Right lobe of liver (tissue), 6 donors: ENCODE data around the gene RPL37A. TPM values are rescaled to one million over a fixed set of nuclear protein-coding genes. Genes with fewer than 3 reads are reported as not detected.

Source experiments
- ATAC-seq, 4 donors: fragments of 200-7000 bp; cut with Tn5 transposase; one replicate each; pipeline ENCODE4 v1.9.1; 2020; ENCODE audit warnings: mild to moderate bottlenecking in 4 of 4, moderate library complexity in 4 of 4
- DNase-seq, 3 donors: peaks; one replicate each; pipeline ENCODE4 v3.0.0-alpha.2; 2020
- H3K27ac ChIP-seq, 3 donors: fragments of 200-600 bp; one replicate each; pipeline ENCODE4 v1.8.0; 2022
- H3K27me3 ChIP-seq, 2 donors: fragments of 200-600 bp; one replicate each; pipeline ENCODE4 v1.8.0; 2022
- H3K36me3 ChIP-seq, 4 donors: fragments of 200-600 bp; sonication (generic) in 1 of 4; one replicate each; pipeline versions ENCODE4 v1.5.1 to v1.8.0; 2017 to 2022; ENCODE audit warnings: control low read depth in 1 of 4
- H3K4me1 ChIP-seq, 4 donors: fragments of 200-600 bp; sonication (generic) in 1 of 4; one replicate each; pipeline versions ENCODE4 v1.5.1 to v1.8.0; 2017 to 2022; ENCODE audit warnings: control low read depth in 1 of 4
- H3K4me3 ChIP-seq, 3 donors: fragments of 200-600 bp; one replicate each; pipeline ENCODE4 v1.8.0; 2022
- H3K9me3 ChIP-seq, 4 donors: fragments of 200-600 bp; sonication (generic) in 1 of 4; one replicate each; pipeline versions ENCODE4 v1.5.1 to v1.8.0; 2017 to 2022; ENCODE audit warnings: control low read depth in 1 of 4
- POLR2A ChIP-seq: fragments of 450-650 bp; IDR thresholded peaks from one replicate; pipeline ENCODE4 v1.6.1; 2017; ENCODE audit warnings: antibody characterized with exemption, mild to moderate bottlenecking
- WGBS: methylation state at CpG from one replicate; pipeline ENCODE4 v1.1.6; 2018; ENCODE audit warnings: low coverage, low lambda C conversion rate; ENCODE audit not compliant: insufficient coverage; ENCODE audit errors: missing lambda C conversion rate; 5-methylcytosine and 5-hydroxymethylcytosine counted together
- intact Hi-C, 2 donors: fragments of 100-400 bp; cut with DNase I; formaldehyde crosslinking; loops; one replicate each; pipeline versions ENCODE4 v1.11.2 to v1.14.1; 2022
- total RNA-seq, 6 experiments: library from RNA; depleted of rRNA in 2 of 6; stranded (reverse); fragments of >200 nt in 2 of 6; fragmentation: NEBNext Ultra II Directional in 3 of 6; extraction: Animal tissue kit (Norgen Biotek cat#: 25700) in 3 of 6; gene quantifications; one replicate each; pipeline versions ENCODE4 v1.1.0 to v1.2.4, GENCODE V29; 2016 to 2023
- TF ChIP-seq, protein P1 (sequence below), 4 donors: fragments of 200-600 bp in 3 of 4; fragments of 450-650 bp in 1 of 4; IDR thresholded peaks; one replicate each; pipeline versions ENCODE4 v1.5.1 to v1.8.0; 2016 to 2022; ENCODE audit warnings: antibody characterized with exemption in 4 of 4, mild to moderate bottlenecking in 2 of 4
- donor health status: DM: no; HTN: yes; CAD: no.
- donor health status: DM: no; HTN: no; CAD: no.
- donor health status: DM: no; HTN: no; CAD: no.
- donor health status: DM: no; HTN: yes; CAD: no.
- donor health status: DM: no; HTN: yes; CAD: no.

RPL37A gene
- total RNA-seq, 6 experiments from 2014 or later, result 383 to 894 (median 710) TPM

DNA sequence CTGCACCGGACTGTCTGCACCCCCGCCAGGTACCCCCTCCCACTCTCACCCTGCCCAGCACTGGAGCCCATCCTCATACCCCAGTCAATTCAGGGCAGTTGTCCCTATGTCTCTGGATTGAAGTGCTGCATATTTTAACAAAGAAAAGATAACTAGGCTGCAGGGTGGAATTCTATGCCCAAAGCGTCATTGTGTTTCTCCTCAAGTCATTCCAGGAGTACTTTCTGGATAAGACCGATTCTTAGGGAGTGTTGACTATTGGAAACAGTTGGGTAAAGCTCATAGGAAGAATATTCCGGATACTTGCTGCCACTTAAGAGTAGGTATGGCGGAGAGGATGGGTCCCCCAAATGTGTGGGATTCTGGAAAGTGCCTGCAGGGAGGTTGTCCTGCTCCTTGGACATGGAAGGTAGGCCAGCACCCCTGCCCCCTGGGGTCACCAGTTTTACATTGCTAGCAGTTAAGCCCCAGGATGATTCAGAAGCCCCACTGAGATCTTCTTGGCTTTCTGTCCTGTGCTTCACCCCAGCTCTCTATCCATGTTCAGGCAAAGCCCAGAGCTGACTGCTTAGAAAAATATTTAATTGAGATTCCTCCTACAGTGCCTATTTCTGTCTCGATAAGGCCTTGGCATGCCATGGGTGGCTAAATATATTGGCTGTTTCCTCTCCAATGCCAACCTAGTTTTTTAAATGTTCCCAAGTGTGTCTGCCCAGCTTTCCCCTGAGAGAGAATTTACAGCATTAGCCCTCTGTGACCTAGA, 48.2 kb downstream of the RPL37A start:
- no peaks in the 10 kb centered on the region for H3K36me3 ChIP-seq
- no peak overlapping the region for H3K4me3 ChIP-seq
- H3K27me3 ChIP-seq, result no peaks in the 10 kb centered on the region
- TF ChIP-seq POLR2A, result no peak
- TF ChIP-seq, protein P1, sequence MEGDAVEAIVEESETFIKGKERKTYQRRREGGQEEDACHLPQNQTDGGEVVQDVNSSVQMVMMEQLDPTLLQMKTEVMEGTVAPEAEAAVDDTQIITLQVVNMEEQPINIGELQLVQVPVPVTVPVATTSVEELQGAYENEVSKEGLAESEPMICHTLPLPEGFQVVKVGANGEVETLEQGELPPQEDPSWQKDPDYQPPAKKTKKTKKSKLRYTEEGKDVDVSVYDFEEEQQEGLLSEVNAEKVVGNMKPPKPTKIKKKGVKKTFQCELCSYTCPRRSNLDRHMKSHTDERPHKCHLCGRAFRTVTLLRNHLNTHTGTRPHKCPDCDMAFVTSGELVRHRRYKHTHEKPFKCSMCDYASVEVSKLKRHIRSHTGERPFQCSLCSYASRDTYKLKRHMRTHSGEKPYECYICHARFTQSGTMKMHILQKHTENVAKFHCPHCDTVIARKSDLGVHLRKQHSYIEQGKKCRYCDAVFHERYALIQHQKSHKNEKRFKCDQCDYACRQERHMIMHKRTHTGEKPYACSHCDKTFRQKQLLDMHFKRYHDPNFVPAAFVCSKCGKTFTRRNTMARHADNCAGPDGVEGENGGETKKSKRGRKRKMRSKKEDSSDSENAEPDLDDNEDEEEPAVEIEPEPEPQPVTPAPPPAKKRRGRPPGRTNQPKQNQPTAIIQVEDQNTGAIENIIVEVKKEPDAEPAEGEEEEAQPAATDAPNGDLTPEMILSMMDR (IDR thresholded peaks at IDR 0.05), result no peak
- no peaks in the 10 kb centered on the region for H3K4me1 ChIP-seq
- H3K9me3 ChIP-seq, result no peaks in the 10 kb centered on the region
- intact Hi-C loops, result no loop called here
- no peak overlapping the region for H3K27ac ChIP-seq
- 80% methylated on average over 7 of the region's 7 CpGs for WGBS
- DNase-seq, result no peak
- no peak for ATAC-seq

GRCh38 chr2:216548901-216549331, 50.3 kb downstream of the RPL37A start:
- H3K9me3 ChIP-seq, result no peaks in the 10 kb centered on the region
- H3K27ac ChIP-seq, result no peak overlapping the region
- no peak overlapping the region for H3K4me3 ChIP-seq
- no peaks in the 10 kb centered on the region for H3K4me1 ChIP-seq
- no peaks in the 10 kb centered on the region for H3K27me3 ChIP-seq
- DNase-seq, result no peak
- no peaks in the 10 kb centered on the region for H3K36me3 ChIP-seq
- WGBS, result 81% methylated on average over 4 of the region's 5 CpGs
- no peak for TF ChIP-seq POLR2A
- TF ChIP-seq, protein P1 (IDR thresholded peaks at IDR 0.05), result no peak
- ATAC-seq, result no peak
- intact Hi-C loops, result no loop called here

- no peak for DNase-seq
- TF ChIP-seq, protein P1 (IDR thresholded peaks at IDR 0.05), result no peak
- TF ChIP-seq POLR2A, result no peak
- H3K4me1 ChIP-seq, result no peaks in the 10 kb centered on the region
- H3K4me3 ChIP-seq, result no peak overlapping the region
- no peak overlapping the region for H3K27ac ChIP-seq
- 90% methylated on average over 5 of the region's 10 CpGs for WGBS
- no peaks in the 10 kb centered on the region for H3K36me3 ChIP-seq
- no peak for ATAC-seq
- H3K9me3 ChIP-seq, result no peaks in the 10 kb centered on the region
- H3K27me3 ChIP-seq, result no peaks in the 10 kb centered on the region
- intact Hi-C loops, result no loop called here
Observed at GRCh38 chr2:216549926-216550690, 51.5 kb downstream of the RPL37A start.

GRCh38 chr2:216551234-216552068, 52.8 kb downstream of the RPL37A start:
- TF ChIP-seq, protein P1 (IDR thresholded peaks at IDR 0.05), result no peak
- no peak for TF ChIP-seq POLR2A
- 78% methylated on average over 6 of the region's 8 CpGs for WGBS
- H3K27ac ChIP-seq, result no peak overlapping the region
- H3K9me3 ChIP-seq, result no peaks in the 10 kb centered on the region
- H3K4me3 ChIP-seq, result no peak overlapping the region
- H3K27me3 ChIP-seq, result no peaks in the 10 kb centered on the region
- H3K36me3 ChIP-seq, result no peaks in the 10 kb centered on the region
- DNase-seq (no peak), ATAC-seq (no peak)
- H3K4me1 ChIP-seq, result no peaks in the 10 kb centered on the region
- intact Hi-C loops, result no loop called here
